Measurements from ENCODE around the gene FAM20B. TPM values are rescaled to one million over a fixed set of nuclear protein-coding genes. Genes with fewer than 3 reads are reported as not detected.
A peak's percentile ranks its signal among the peaks of the same experiment; 100 is the strongest.

FAM20B gene
- total and polyA plus RNA-seq, 2 donors (not counting 1 experiment from before 2014, with no cell fraction given): 5.2 to 32.8 TPM

GRCh38 chr1:179026813-179027669 is 1.3 kb downstream of the FAM20B start:
- Histone ChIP-seq H3K9me3 (ENCODE audit: control extremely low read depth in 1 of 3, control insufficient read depth in 2 of 3, insufficient read depth in 1 of 3, low read length in 2 of 3) (peaks cover 0 to 4% (median 0%) of the 10 kb centered on the region in 3 donors), H3K4me1 (ENCODE audit: control insufficient read depth in 2 of 2, insufficient read depth in 2 of 2, low read length in 2 of 2) (peaks cover 33 to 50% of the 10 kb centered on the region in 2 donors), H3K27ac (ENCODE audit: low read length in 2 of 2) (peak overlapping the region; percentile 92 to 95), H3K79me2 (ENCODE audit: control insufficient read depth, insufficient read depth, low read length) (peaks cover 54% of the 10 kb centered on the region), H3K9ac (ENCODE audit: low read length) (peak overlapping the region; percentile 91), H2AFZ (ENCODE audit: insufficient read depth, low read depth, low read length, poor library complexity, severe bottlenecking) (peak overlapping the region; percentile 74), H4K20me1 (ENCODE audit: control insufficient read depth, insufficient read depth, low read length, poor library complexity, severe bottlenecking) (peaks cover 4% of the 10 kb centered on the region), H3K4me3 (ENCODE audit: control extremely low read depth in 1 of 5, extremely low read depth in 1 of 5, insufficient read depth in 1 of 5, low read depth in 2 of 5, low read length in 4 of 5) (peak overlapping the region; percentile 77 to 97 (median 87)), H3K27me3 (replicated peaks in 1 of 4; ENCODE audit: control extremely low read depth in 1 of 4, control insufficient read depth in 3 of 4, insufficient read depth in 4 of 4, low read length in 3 of 4) (no peaks in the 10 kb centered on the region), H3K36me3 (replicated peaks in 1 of 2; ENCODE audit: control extremely low read depth in 1 of 2, control insufficient read depth in 1 of 2, extremely low read depth in 1 of 2, insufficient read depth in 2 of 2, low read length in 1 of 2) (peaks cover 0 to 1% of the 10 kb centered on the region in 2 experiments), H3K4me2 (replicated peaks; ENCODE audit: low read depth, low read length, poor library complexity, severe bottlenecking) (peak overlapping the region; percentile 86)
- peaks cover 62% of the 10 kb centered on the region for H3K4me1 Mint-ChIP-seq
- no peak for ATAC-seq (ENCODE audit: low read depth)
- peak overlapping the region; percentile 95 for H3K27ac Mint-ChIP-seq
- no peaks in the 10 kb centered on the region for H3K27me3 Mint-ChIP-seq
- ChIA-PET POLR2A (interaction anchor here (2.3 kb wide), 1 partner anchor 54 kb away, joined by 7 read pairs; the partner anchor contains the start of gene TOR3A), CTCF (interaction anchor here (1.4 kb wide), 1 partner anchor 15 kb away, joined by 3 read pairs; no protein-coding TSS in a partner anchor)
- DNase-seq: no peak
- intact Hi-C loops (cut with micrococcal nuclease): loop anchor here (1.0 to 10.0 kb wide), 6 partner anchors 7 to 928 kb away; partner anchors contain the start of genes ABL2, CEP350, RALGPS2 and SOAT1
- H3K4me3 Mint-ChIP-seq: peak overlapping the region; percentile 97
- TF ChIP-seq, protein P1, sequence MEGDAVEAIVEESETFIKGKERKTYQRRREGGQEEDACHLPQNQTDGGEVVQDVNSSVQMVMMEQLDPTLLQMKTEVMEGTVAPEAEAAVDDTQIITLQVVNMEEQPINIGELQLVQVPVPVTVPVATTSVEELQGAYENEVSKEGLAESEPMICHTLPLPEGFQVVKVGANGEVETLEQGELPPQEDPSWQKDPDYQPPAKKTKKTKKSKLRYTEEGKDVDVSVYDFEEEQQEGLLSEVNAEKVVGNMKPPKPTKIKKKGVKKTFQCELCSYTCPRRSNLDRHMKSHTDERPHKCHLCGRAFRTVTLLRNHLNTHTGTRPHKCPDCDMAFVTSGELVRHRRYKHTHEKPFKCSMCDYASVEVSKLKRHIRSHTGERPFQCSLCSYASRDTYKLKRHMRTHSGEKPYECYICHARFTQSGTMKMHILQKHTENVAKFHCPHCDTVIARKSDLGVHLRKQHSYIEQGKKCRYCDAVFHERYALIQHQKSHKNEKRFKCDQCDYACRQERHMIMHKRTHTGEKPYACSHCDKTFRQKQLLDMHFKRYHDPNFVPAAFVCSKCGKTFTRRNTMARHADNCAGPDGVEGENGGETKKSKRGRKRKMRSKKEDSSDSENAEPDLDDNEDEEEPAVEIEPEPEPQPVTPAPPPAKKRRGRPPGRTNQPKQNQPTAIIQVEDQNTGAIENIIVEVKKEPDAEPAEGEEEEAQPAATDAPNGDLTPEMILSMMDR (IDR thresholded peaks at IDR 0.05): no peak
- TF ChIP-seq EZH2 (IDR thresholded peaks at IDR 0.05; ENCODE audit: borderline replicate concordance, insufficient read depth, low read depth, low read length, poor library complexity, severe bottlenecking): no peak
- H3K9me3 Mint-ChIP-seq (ENCODE audit: insufficient read depth): no peaks in the 10 kb centered on the region
- WGBS (ENCODE audit: insufficient coverage): 0% methylated on average over 4 of the region's 11 CpGs

All from B cell (primary cell).